ENCODE data around the gene KLHL26. TPM values are rescaled to one million over a fixed set of nuclear protein-coding genes. Genes with fewer than 3 reads are reported as not detected.
A peak's percentile ranks its signal among the peaks of the same experiment; 100 is the strongest.

The KLHL26 gene
- total and polyA plus RNA-seq, 9 of the 15 experiments (the other 6 are each of a cell fraction or from before 2014, with no cell fraction given): 0.13 to 13.3 (median 1.4) TPM

DNA sequence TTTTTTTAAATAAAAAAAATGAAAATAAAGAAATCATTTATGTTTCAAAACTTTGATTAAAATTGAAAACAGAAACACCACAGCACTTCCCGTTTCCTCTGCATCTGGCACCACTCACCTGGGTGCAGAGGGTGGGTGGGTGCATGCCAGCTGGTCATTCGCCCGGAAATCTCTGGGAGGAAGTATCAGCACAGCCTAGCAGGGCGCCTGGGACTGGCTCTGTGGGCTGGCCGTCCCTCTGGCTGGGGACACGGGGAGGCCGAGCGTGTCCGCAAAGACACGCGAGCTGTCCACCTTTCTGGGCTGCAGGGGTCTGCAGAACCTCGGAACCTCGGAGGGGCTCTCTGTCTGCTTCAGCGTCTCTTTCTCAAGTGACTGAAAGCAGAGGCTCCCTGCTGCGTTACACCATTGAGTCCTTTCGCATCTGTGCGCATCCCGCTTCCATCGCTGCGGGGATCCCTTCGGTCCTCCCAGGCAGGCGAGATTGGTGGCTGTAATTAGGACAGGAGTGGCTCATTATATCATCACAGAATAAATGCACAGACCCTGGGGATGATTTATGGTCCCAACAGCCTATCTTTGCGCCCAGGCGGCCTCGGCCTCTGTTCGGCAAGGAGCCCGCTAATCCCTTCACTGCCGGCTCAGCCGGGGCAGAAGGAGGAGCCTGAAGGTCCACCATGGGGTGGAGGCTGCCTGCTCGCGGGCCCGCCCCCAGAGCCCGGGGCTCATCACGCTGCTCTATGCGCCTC, 63.8 kb downstream of the KLHL26 start (continued):
- TF ChIP-seq, protein P1, sequence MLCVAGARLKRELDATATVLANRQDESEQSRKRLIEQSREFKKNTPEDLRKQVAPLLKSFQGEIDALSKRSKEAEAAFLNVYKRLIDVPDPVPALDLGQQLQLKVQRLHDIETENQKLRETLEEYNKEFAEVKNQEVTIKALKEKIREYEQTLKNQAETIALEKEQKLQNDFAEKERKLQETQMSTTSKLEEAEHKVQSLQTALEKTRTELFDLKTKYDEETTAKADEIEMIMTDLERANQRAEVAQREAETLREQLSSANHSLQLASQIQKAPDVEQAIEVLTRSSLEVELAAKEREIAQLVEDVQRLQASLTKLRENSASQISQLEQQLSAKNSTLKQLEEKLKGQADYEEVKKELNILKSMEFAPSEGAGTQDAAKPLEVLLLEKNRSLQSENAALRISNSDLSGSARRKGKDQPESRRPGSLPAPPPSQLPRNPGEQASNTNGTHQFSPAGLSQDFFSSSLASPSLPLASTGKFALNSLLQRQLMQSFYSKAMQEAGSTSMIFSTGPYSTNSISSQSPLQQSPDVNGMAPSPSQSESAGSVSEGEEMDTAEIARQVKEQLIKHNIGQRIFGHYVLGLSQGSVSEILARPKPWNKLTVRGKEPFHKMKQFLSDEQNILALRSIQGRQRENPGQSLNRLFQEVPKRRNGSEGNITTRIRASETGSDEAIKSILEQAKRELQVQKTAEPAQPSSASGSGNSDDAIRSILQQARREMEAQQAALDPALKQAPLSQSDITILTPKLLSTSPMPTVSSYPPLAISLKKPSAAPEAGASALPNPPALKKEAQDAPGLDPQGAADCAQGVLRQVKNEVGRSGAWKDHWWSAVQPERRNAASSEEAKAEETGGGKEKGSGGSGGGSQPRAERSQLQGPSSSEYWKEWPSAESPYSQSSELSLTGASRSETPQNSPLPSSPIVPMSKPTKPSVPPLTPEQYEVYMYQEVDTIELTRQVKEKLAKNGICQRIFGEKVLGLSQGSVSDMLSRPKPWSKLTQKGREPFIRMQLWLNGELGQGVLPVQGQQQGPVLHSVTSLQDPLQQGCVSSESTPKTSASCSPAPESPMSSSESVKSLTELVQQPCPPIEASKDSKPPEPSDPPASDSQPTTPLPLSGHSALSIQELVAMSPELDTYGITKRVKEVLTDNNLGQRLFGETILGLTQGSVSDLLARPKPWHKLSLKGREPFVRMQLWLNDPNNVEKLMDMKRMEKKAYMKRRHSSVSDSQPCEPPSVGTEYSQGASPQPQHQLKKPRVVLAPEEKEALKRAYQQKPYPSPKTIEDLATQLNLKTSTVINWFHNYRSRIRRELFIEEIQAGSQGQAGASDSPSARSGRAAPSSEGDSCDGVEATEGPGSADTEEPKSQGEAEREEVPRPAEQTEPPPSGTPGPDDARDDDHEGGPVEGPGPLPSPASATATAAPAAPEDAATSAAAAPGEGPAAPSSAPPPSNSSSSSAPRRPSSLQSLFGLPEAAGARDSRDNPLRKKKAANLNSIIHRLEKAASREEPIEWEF (CRISPR knock-in tag; IDR thresholded peaks at IDR 0.05): no peak
- TF ChIP-seq SP1 (CRISPR knock-in tag; IDR thresholded peaks at IDR 0.05) (no peak; the same call in 1 of the 2 replicates), MTA2 (IDR thresholded peaks at IDR 0.05; ENCODE audit: low read depth) (peak; percentile 75), SMC3 (conservative IDR thresholded peaks at IDR 0.05; ENCODE audit: insufficient read depth, low read depth, low read length) (no peak), NR4A1 (CRISPR knock-in tag; IDR thresholded peaks at IDR 0.05) (no peak), NR4A1 (tag; IDR thresholded peaks at IDR 0.05) (no peak), ZNF239 (CRISPR knock-in tag; IDR thresholded peaks at IDR 0.05) (no peak), JUND (IDR thresholded peaks at IDR 0.05; ENCODE audit: borderline replicate concordance, low read depth, low read length) (0 out of 2 replicates have a peak, but pooled peaks have one; percentile 37), JUND (tag; IDR thresholded peaks at IDR 0.05; ENCODE audit: borderline replicate concordance, low read depth, low read length) (no peak; the same call in 2 of the 3 replicates), NFIC (IDR thresholded peaks at IDR 0.05) (peak; percentile 70), ZFP1 (CRISPR knock-in tag; IDR thresholded peaks at IDR 0.05) (no peak), USF2 (CRISPR knock-in tag; IDR thresholded peaks at IDR 0.05) (no peak), CTCFL (IDR thresholded peaks at IDR 0.05; ENCODE audit: borderline replicate concordance, insufficient read depth, low read depth, low read length, poor library complexity, severe bottlenecking) (no peak), RBM14 (IDR thresholded peaks at IDR 0.05; ENCODE audit: borderline replicate concordance, insufficient read depth, low read depth, low read length) (no peak), NCOR1 (IDR thresholded peaks at IDR 0.05) (peak; percentile 85)
- TF ChIP-seq, protein P2, sequence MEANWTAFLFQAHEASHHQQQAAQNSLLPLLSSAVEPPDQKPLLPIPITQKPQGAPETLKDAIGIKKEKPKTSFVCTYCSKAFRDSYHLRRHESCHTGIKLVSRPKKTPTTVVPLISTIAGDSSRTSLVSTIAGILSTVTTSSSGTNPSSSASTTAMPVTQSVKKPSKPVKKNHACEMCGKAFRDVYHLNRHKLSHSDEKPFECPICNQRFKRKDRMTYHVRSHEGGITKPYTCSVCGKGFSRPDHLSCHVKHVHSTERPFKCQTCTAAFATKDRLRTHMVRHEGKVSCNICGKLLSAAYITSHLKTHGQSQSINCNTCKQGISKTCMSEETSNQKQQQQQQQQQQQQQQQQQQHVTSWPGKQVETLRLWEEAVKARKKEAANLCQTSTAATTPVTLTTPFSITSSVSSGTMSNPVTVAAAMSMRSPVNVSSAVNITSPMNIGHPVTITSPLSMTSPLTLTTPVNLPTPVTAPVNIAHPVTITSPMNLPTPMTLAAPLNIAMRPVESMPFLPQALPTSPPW (CRISPR knock-in tag; IDR thresholded peaks at IDR 0.05): peak; percentile 22; the same call in 1 of the 2 replicates
- TF ChIP-seq, protein P3, sequence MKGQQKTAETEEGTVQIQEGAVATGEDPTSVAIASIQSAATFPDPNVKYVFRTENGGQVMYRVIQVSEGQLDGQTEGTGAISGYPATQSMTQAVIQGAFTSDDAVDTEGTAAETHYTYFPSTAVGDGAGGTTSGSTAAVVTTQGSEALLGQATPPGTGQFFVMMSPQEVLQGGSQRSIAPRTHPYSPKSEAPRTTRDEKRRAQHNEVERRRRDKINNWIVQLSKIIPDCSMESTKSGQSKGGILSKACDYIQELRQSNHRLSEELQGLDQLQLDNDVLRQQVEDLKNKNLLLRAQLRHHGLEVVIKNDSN (CRISPR knock-in tag; IDR thresholded peaks at IDR 0.05): 0 out of 2 replicates have a peak, but pooled peaks have one; percentile 0
